ENCODE results near the gene IFT27.

The IFT27 gene

GRCh38 chr22:36814801-36815200, 38.9 kb upstream of the IFT27 start:
- no peak overlapping the region for H3K4me3 ChIP-seq (ENCODE audit: low read length)
- H3K27me3 ChIP-seq (replicated peaks; ENCODE audit: control insufficient read depth, insufficient read depth, low read length): peaks cover 83% of the 10 kb centered on the region
- DNase-seq (ENCODE audit: low read depth): no peak
- no peaks in the 10 kb centered on the region for H3K36me3 ChIP-seq (ENCODE audit: control insufficient read depth, insufficient read depth, low read length, severe bottlenecking)
- no peak overlapping the region for H3K9ac ChIP-seq (ENCODE audit: low read length)
- H3K4me1 ChIP-seq (ENCODE audit: control insufficient read depth, insufficient read depth, low read length): peaks cover 3% of the 10 kb centered on the region
- H3K9me3 ChIP-seq (ENCODE audit: control insufficient read depth, low read length): no peaks in the 10 kb centered on the region

- H3K4me1 ChIP-seq (ENCODE audit: control insufficient read depth, insufficient read depth, low read length): peaks cover 15% of the 10 kb centered on the region
- no peak overlapping the region for H3K4me3 ChIP-seq (ENCODE audit: low read length)
- H3K9ac ChIP-seq (ENCODE audit: low read length): no peak overlapping the region
- no peaks in the 10 kb centered on the region for H3K36me3 ChIP-seq (ENCODE audit: control insufficient read depth, insufficient read depth, low read length, severe bottlenecking)
- peaks cover 57% of the 10 kb centered on the region for H3K27me3 ChIP-seq (replicated peaks; ENCODE audit: control insufficient read depth, insufficient read depth, low read length)
- no peaks in the 10 kb centered on the region for H3K9me3 ChIP-seq (ENCODE audit: control insufficient read depth, low read length)
- DNase-seq (ENCODE audit: low read depth): no peak
Observed at GRCh38 chr22:36811094-36811800, 35.3 kb upstream of the IFT27 start.

GRCh38 chr22:36809351-36809750, 33.4 kb upstream of the IFT27 start:
- Histone ChIP-seq H3K9me3 (ENCODE audit: control insufficient read depth, low read length) (no peaks in the 10 kb centered on the region), H3K9ac (ENCODE audit: low read length) (no peak overlapping the region), H3K4me3 (ENCODE audit: low read length) (no peak overlapping the region), H3K4me1 (ENCODE audit: control insufficient read depth, insufficient read depth, low read length) (peaks cover 15% of the 10 kb centered on the region), H3K27me3 (replicated peaks; ENCODE audit: control insufficient read depth, insufficient read depth, low read length) (peaks cover 56% of the 10 kb centered on the region), H3K36me3 (ENCODE audit: control insufficient read depth, insufficient read depth, low read length, severe bottlenecking) (no peaks in the 10 kb centered on the region)
- no peak for DNase-seq (ENCODE audit: low read depth)

- Histone ChIP-seq H3K4me3 (ENCODE audit: low read length) (no peak overlapping the region), H3K36me3 (ENCODE audit: control insufficient read depth, insufficient read depth, low read length, severe bottlenecking) (no peaks in the 10 kb centered on the region), H3K4me1 (ENCODE audit: control insufficient read depth, insufficient read depth, low read length) (peaks cover 15% of the 10 kb centered on the region), H3K27me3 (replicated peaks; ENCODE audit: control insufficient read depth, insufficient read depth, low read length) (peaks cover 56% of the 10 kb centered on the region), H3K9ac (ENCODE audit: low read length) (no peak overlapping the region), H3K9me3 (ENCODE audit: control insufficient read depth, low read length) (no peaks in the 10 kb centered on the region)
- no peak for DNase-seq (ENCODE audit: low read depth)
Observed at GRCh38 chr22:36808721-36809344, 32.9 kb upstream of the IFT27 start.

- peaks cover 15% of the 10 kb centered on the region for H3K4me1 ChIP-seq (ENCODE audit: control insufficient read depth, insufficient read depth, low read length)
- no peak overlapping the region for H3K4me3 ChIP-seq (ENCODE audit: low read length)
- H3K9me3 ChIP-seq (ENCODE audit: control insufficient read depth, low read length): no peaks in the 10 kb centered on the region
- no peak overlapping the region for H3K9ac ChIP-seq (ENCODE audit: low read length)
- DNase-seq (ENCODE audit: low read depth): no peak
- H3K27me3 ChIP-seq (replicated peaks; ENCODE audit: control insufficient read depth, insufficient read depth, low read length): peaks cover 50% of the 10 kb centered on the region
- no peaks in the 10 kb centered on the region for H3K36me3 ChIP-seq (ENCODE audit: control insufficient read depth, insufficient read depth, low read length, severe bottlenecking)
Observed at GRCh38 chr22:36807627-36808026, 31.7 kb upstream of the IFT27 start.

GRCh38 chr22:36806835-36807234, 30.9 kb upstream of the IFT27 start:
- no peak overlapping the region for H3K4me3 ChIP-seq (ENCODE audit: low read length)
- H3K36me3 ChIP-seq (ENCODE audit: control insufficient read depth, insufficient read depth, low read length, severe bottlenecking): no peaks in the 10 kb centered on the region
- no peak overlapping the region for H3K9ac ChIP-seq (ENCODE audit: low read length)
- H3K27me3 ChIP-seq (replicated peaks; ENCODE audit: control insufficient read depth, insufficient read depth, low read length): peaks cover 46% of the 10 kb centered on the region
- no peak for DNase-seq (ENCODE audit: low read depth)
- no peaks in the 10 kb centered on the region for H3K9me3 ChIP-seq (ENCODE audit: control insufficient read depth, low read length)
- peaks cover 15% of the 10 kb centered on the region for H3K4me1 ChIP-seq (ENCODE audit: control insufficient read depth, insufficient read depth, low read length)

GRCh38 chr22:36803358-36803757, 27.4 kb upstream of the IFT27 start:
- no peak overlapping the region for H3K4me3 ChIP-seq (ENCODE audit: low read length)
- H3K9ac ChIP-seq (ENCODE audit: low read length): no peak overlapping the region
- H3K9me3 ChIP-seq (ENCODE audit: control insufficient read depth, low read length): no peaks in the 10 kb centered on the region
- no peaks in the 10 kb centered on the region for H3K36me3 ChIP-seq (ENCODE audit: control insufficient read depth, insufficient read depth, low read length, severe bottlenecking)
- H3K27me3 ChIP-seq (replicated peaks; ENCODE audit: control insufficient read depth, insufficient read depth, low read length): peaks cover 46% of the 10 kb centered on the region
- no peak for DNase-seq (ENCODE audit: low read depth)
- H3K4me1 ChIP-seq (ENCODE audit: control insufficient read depth, insufficient read depth, low read length): peaks cover 15% of the 10 kb centered on the region

- peaks cover 3% of the 10 kb centered on the region for H3K9me3 ChIP-seq (ENCODE audit: control insufficient read depth, low read length)
- no peak for DNase-seq (ENCODE audit: low read depth)
- no peaks in the 10 kb centered on the region for H3K36me3 ChIP-seq (ENCODE audit: control insufficient read depth, insufficient read depth, low read length, severe bottlenecking)
- peaks cover 63% of the 10 kb centered on the region for H3K27me3 ChIP-seq (replicated peaks; ENCODE audit: control insufficient read depth, insufficient read depth, low read length)
- H3K9ac ChIP-seq (ENCODE audit: low read length): no peak overlapping the region
- H3K4me1 ChIP-seq (ENCODE audit: control insufficient read depth, insufficient read depth, low read length): no peaks in the 10 kb centered on the region
- no peak overlapping the region for H3K4me3 ChIP-seq (ENCODE audit: low read length)
Observed at GRCh38 chr22:36798674-36799066, 22.8 kb upstream of the IFT27 start.

GRCh38 chr22:36797911-36798673, 22.2 kb upstream of the IFT27 start:
- peaks cover 3% of the 10 kb centered on the region for H3K9me3 ChIP-seq (ENCODE audit: control insufficient read depth, low read length)
- peaks cover 60% of the 10 kb centered on the region for H3K27me3 ChIP-seq (replicated peaks; ENCODE audit: control insufficient read depth, insufficient read depth, low read length)
- no peak overlapping the region for H3K4me3 ChIP-seq (ENCODE audit: low read length)
- DNase-seq (ENCODE audit: low read depth): no peak
- no peaks in the 10 kb centered on the region for H3K4me1 ChIP-seq (ENCODE audit: control insufficient read depth, insufficient read depth, low read length)
- no peaks in the 10 kb centered on the region for H3K36me3 ChIP-seq (ENCODE audit: control insufficient read depth, insufficient read depth, low read length, severe bottlenecking)
- no peak overlapping the region for H3K9ac ChIP-seq (ENCODE audit: low read length)

- no peak overlapping the region for H3K4me3 ChIP-seq (ENCODE audit: low read length)
Observed at GRCh38 chr22:36797374-36797773, 21.5 kb upstream of the IFT27 start.

GRCh38 chr22:36796552-36797175, 20.7 kb upstream of the IFT27 start:
- H3K4me1 ChIP-seq (ENCODE audit: control insufficient read depth, insufficient read depth, low read length): no peaks in the 10 kb centered on the region
- H3K9ac ChIP-seq (ENCODE audit: low read length): no peak overlapping the region
- H3K36me3 ChIP-seq (ENCODE audit: control insufficient read depth, insufficient read depth, low read length, severe bottlenecking): no peaks in the 10 kb centered on the region
- peaks cover 3% of the 10 kb centered on the region for H3K9me3 ChIP-seq (ENCODE audit: control insufficient read depth, low read length)
- no peak overlapping the region for H3K4me3 ChIP-seq (ENCODE audit: low read length)
- H3K27me3 ChIP-seq (replicated peaks; ENCODE audit: control insufficient read depth, insufficient read depth, low read length): peaks cover 53% of the 10 kb centered on the region
- no peak for DNase-seq (ENCODE audit: low read depth)

More at GRCh38 chr22:36797374-36797773, 21.5 kb upstream of the IFT27 start:
- H3K9ac ChIP-seq (ENCODE audit: low read length): no peak overlapping the region
- no peak for DNase-seq (ENCODE audit: low read depth)
- peaks cover 58% of the 10 kb centered on the region for H3K27me3 ChIP-seq (replicated peaks; ENCODE audit: control insufficient read depth, insufficient read depth, low read length)
- H3K36me3 ChIP-seq (ENCODE audit: control insufficient read depth, insufficient read depth, low read length, severe bottlenecking): no peaks in the 10 kb centered on the region
- H3K9me3 ChIP-seq (ENCODE audit: control insufficient read depth, low read length): peaks cover 3% of the 10 kb centered on the region
- H3K4me1 ChIP-seq (ENCODE audit: control insufficient read depth, insufficient read depth, low read length): no peaks in the 10 kb centered on the region
